ENCODE data around the gene ATP6V0A4. TPM values are rescaled to one million over a fixed set of nuclear protein-coding genes. Genes with fewer than 3 reads are reported as not detected.

Gene ATP6V0A4
- total RNA-seq, 1 experiment from 2014 or later: not detected

- ATAC-seq: no peak
Observed at GRCh38 chr7:138698281-138698680, 99.7 kb downstream of the ATP6V0A4 start.

More at GRCh38 chr7:138698281-138698680, 99.7 kb downstream of the ATP6V0A4 start:
- no peaks in the 10 kb centered on the region for H3K4me1 ChIP-seq (ENCODE audit: control insufficient read depth in 1 of 2, insufficient read depth in 2 of 2, low read length in 2 of 2)
- no peaks in the 10 kb centered on the region for H3K36me3 ChIP-seq (ENCODE audit: control insufficient read depth in 1 of 2, insufficient read depth in 2 of 2, low read length in 2 of 2)
- no peak overlapping the region for H2AFZ ChIP-seq (ENCODE audit: low read depth, low read length, poor library complexity, severe bottlenecking)
- 0 out of 2 replicates have a peak, but pooled peaks cover 6% of the 10 kb centered on the region for H3K27me3 ChIP-seq (ENCODE audit: insufficient read depth, low read length)
- BruUV-seq (replicated peaks): no TSS peak
- intact Hi-C loops (cut with micrococcal nuclease): no loop called here
- no peaks in the 10 kb centered on the region for H3K9me2 ChIP-seq (ENCODE audit: insufficient read depth)
- no peaks in the 10 kb centered on the region for H4K20me1 ChIP-seq (ENCODE audit: insufficient read depth)
- H3K4me2 ChIP-seq (ENCODE audit: low read length): no peak overlapping the region
- CTCF ChIA-PET: no interaction called here
- no peak for DNase-seq (ENCODE audit: low read depth, low spot score)
- RAD21 ChIA-PET (ENCODE audit: low non-redundant PET in 1 of 2, low total read pairs in 2 of 2, uncharacterized antibody in 2 of 2, unreplicated experiment in 2 of 2): no interaction called here
- no peaks in the 10 kb centered on the region for H3K9me3 ChIP-seq (ENCODE audit: control insufficient read depth in 1 of 2, insufficient read depth in 1 of 2, low read depth in 1 of 2, low read length in 2 of 2)
- H3K9ac ChIP-seq (ENCODE audit: low read length): no peak overlapping the region
- TF ChIP-seq CEBPB (IDR thresholded peaks at IDR 0.05; ENCODE audit: low read depth) (no peak), SIN3A (IDR thresholded peaks at IDR 0.05; ENCODE audit: low read depth) (no peak), ATF3 (IDR thresholded peaks at IDR 0.05) (no peak), TCF7L2 (IDR thresholded peaks at IDR 0.05; ENCODE audit: borderline replicate concordance, extremely low read depth, insufficient read depth, insufficient read length) (no peak), JUND (IDR thresholded peaks at IDR 0.05) (no peak), FOSL1 (IDR thresholded peaks at IDR 0.05; ENCODE audit: low read depth) (no peak), ELF1 (IDR thresholded peaks at IDR 0.05; ENCODE audit: borderline replicate concordance, low read depth) (no peak), EGR1 (IDR thresholded peaks at IDR 0.05; ENCODE audit: low read depth) (no peak), EZH2 (IDR thresholded peaks at IDR 0.05) (no peak), CBX3 (IDR thresholded peaks at IDR 0.05; ENCODE audit: low read depth) (no peak), ZNF274 (IDR thresholded peaks at IDR 0.05; ENCODE audit: low read depth, low read length) (no peak), POLR2AphosphoS5 (IDR thresholded peaks at IDR 0.05; ENCODE audit: low read depth, low read length) (no peak), YY1 (IDR thresholded peaks at IDR 0.05; ENCODE audit: extremely low read depth, insufficient replicate concordance, low read depth, low read length) (no peak), CTCF (IDR thresholded peaks at IDR 0.05 in 2 of 3, conservative IDR thresholded peaks at IDR 0.05 in 1 of 3; ENCODE audit: borderline replicate concordance in 1 of 3, insufficient read depth in 1 of 3, low read depth in 2 of 3, low read length in 2 of 3) (no peak), ZFX (IDR thresholded peaks at IDR 0.05) (no peak)
- POLR2A ChIA-PET: no interaction called here
- no peak overlapping the region for H3K27ac ChIP-seq (ENCODE audit: low read depth, low read length)
- no peaks in the 10 kb centered on the region for H3K79me2 ChIP-seq (ENCODE audit: insufficient read depth, low read length)
- no peak overlapping the region for H3K4me3 ChIP-seq (replicated peaks in 1 of 2; ENCODE audit: low read depth in 1 of 2, low read length in 2 of 2)
